ENCODE data around the gene PHIP.

GRCh38 chr6:78896227-78896626, 181.8 kb downstream of the PHIP start:
- no peak for TF ChIP-seq CTCF (IDR thresholded peaks at IDR 0.05; ENCODE audit: low read length)
- no peak for TF ChIP-seq EZH2 (IDR thresholded peaks at IDR 0.05; ENCODE audit: borderline replicate concordance, low read length)
